ENCODE results near the gene SMYD3.

DNA sequence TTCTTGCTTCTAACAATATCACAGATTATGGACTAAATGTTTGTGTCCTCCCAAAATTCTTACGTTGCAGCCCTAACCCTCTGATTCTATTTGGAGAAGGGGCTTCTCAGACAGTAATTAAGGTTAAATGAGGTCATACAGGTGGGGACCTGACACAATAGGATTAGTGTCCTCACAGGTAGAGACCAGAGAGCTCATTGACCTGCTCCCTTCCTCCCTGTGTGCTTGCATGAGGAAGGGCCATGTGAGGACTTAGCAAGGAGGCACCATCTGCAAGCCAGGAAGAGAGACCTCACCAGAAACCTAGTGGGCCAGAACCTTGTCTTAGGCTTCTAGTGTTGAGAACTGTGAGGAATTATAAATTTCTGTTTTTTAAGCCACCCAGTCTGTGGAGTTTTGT lies 322.6 kb downstream of the SMYD3 start:
- TF ChIP-seq YY1 (IDR thresholded peaks at IDR 0.05; ENCODE audit: insufficient read depth, insufficient read length), result no peak
- TF ChIP-seq ZNF274 (IDR thresholded peaks at IDR 0.05; ENCODE audit: low read depth, low read length), result no peak
